Activated CD4-positive, alpha-beta T cell treated with anti-CD3 and anti-CD28 coated beads, Interleukin-10, Interleukin-2, amounts not matched to agents 100 ng/mL and 50 ng/mL, durations not matched to agents 16 hours and 8 hours (primary cell): ENCODE results near the gene HES1.

Experiments
- DNase-seq: peaks from one replicate; pipeline ENCODE4 v3.0.0-alpha.2; 2020

HES1 gene

GRCh38 chr3:194174980-194175379 is 39.0 kb downstream of the HES1 start:
- no peak for DNase-seq

DNA sequence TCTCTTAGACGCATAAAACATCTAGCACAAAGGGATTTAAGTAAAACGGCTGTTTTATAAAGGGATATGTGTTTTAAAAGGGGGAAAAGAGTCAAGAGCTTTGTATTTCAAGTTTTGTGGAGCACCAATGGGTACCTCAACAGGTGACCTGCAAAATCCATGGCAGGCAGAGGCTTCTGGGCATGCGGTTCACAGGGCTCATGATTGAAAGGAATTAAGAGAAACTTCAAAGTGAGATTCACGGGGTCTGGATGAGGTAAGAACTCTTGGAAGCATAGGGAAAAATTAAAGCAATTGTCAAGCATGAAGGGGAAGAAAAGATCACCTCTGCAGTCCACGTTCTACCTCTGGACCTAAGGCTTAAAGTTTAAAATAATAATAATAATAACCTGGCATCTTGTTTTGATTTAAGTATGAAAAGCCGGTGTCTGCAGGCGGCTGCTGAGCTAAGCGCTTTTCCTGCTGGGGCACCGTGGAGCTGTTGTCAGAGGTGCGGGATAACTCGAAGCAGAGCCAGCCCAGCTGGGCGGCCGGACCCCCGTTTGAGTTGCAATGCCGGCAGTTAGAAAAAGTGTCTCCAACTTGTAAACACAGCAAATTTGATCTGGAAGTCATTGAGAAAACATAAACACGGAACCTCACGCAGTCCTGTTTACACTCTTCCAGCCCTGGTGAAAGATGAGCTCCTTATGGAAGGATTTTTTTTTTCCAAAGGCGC is 40.5 kb downstream of the HES1 start:
- DNase-seq, result no peak

- DNase-seq, result no peak
Observed at GRCh38 chr3:194177141-194177540, 41.2 kb downstream of the HES1 start.

GRCh38 chr3:194178128-194178527 is 42.2 kb downstream of the HES1 start:
- DNase-seq, result no peak

DNA sequence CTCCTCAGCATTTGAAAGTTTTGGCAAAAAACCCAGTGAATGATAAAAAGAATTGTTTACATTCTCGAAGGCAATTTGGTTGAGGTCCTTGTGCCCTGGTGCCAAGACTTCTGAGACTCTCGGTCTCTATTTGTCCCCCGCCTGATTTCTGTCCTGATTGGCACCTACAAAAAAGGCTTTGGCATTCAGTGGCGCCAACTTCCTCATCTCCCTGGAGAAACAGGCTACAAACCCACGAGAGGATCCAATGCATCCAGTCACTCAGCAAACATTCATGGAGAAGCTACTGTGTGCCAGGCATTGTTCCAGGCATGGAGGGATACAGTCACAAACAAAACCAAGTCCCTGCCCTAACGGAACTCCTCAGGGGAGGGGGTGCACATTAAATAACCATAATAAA is 42.7 kb downstream of the HES1 start:
- no peak for DNase-seq

DNA sequence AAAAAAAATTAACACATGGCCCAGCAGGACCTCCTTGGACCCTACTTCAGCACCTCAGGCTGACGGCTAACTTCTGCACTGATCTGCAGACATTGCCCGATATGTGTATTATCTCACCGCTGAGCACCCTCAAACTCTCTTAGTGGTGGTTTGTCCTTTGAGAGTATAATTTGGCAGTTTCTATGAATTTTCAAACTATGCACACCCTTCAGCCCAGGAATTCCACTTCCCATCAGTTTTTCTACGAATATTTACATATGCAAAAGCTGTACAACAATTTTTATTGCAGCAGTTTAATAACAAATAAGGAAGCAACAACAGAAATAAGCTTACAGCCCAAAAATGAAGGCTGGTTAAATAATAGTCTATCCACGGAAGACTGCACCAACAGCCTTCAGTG is 44.6 kb downstream of the HES1 start:
- DNase-seq, result no peak

DNA sequence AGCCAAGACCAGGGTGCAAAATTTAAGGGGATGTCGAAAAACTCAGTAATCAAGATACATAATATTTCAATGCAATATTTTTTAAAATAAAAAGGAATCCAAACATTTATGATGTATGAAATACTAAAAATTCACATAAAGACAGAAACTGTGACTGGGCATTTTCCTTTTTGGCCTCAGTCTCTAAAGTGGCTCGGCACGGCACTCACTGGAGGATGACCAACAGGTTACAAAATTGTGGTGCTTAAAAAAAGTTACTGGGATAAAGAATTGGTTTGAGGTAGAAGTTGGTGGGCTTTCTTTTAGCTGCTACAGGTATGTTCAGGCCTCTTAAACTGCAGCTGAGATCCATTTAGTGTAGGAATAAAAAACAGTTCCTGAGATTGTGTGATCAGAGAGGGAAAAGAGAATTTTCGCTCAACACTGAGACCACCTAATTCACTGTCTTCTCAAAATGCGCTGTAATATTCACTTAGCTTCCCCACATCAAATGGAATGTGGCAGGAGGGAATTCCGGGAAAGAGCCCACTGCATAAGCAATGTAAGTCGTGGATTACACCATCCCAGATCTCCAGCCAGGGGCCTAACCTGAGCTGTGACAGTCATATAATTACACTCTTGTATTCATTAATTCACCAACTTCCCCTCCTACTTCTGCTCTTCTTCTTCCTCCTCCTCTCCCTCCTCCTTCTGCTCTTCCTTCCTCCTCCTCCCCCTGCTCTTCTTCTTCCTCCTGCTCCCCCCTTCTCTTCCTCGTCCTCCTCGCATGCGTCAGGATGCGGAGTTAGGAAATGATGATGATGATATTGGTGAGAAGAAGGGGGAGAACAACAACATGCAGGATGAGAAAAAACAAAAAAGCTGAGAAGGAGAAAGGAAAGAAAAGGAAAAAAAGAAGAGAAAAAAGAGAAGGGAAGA is 45.9 kb downstream of the HES1 start:
- DNase-seq, result no peak

DNA sequence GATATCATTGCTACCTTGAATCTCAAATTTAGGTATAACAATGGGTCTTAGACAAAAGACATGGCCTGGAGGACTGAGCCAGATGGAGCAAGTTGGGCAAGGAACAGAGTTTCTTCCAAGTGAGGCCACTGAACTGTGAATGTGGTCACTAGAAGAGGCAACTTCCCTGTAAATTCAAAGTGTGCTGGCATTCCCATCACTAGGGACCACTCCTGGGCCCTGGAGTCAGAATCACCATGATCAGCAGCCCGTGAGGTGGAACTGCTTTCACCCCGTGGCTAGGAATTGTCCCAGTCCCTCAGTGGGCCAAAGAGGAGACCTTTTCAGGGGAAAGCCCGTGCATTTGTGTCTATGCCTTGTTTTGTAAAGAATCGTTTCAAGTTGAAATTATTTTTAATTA is 47.3 kb downstream of the HES1 start:
- no peak for DNase-seq

- DNase-seq, result no peak
Observed at GRCh38 chr3:194184265-194184751, 48.4 kb downstream of the HES1 start.

GRCh38 chr3:194184801-194185200 is 48.9 kb downstream of the HES1 start:
- no peak for DNase-seq

GRCh38 chr3:194185221-194185620 is 49.3 kb downstream of the HES1 start:
- no peak for DNase-seq

DNA sequence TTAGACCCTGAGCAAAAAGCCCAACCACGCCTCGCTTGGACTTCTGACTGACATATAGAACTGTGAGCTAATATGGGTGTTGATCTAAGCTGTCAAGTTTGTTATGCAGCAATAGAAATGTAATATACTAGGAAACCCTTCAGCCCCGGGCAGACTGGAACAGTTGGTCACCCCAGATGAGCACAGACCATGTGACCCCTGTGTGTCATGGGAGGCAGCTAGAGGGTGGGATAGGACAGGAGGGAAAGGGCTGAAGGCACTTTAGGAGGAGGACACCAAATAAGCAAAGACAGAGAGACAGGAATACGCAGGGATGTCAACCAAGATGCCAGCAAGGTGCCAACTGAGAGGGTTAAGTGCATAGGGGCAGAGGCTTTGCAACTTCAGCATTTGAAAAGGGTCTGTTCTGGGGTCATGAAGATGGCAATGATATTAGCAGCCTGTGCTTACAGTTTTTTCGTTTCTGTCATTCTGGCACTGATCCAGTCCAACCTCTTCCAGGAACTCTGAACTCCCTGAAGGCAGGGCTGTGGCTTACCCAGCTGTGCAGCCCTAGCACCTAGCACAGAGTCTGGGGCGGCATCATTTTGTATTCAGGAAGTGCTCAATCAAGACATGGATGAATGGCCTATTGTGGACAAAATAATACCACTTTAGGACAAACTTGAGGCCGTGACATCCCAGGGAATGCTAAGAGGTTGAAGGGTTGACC is 51.4 kb downstream of the HES1 start:
- DNase-seq, result no peak
